Stimulated activated CD4-positive, alpha-beta T cell treated with anti-CD3 and anti-CD28 coated beads, Interleukin-1b, Interleukin-23, amount 100 ng/mL, for 4 hours (primary cell): ENCODE results near the gene ALG2.

Source experiments
- DNase-seq, 2 donors: peaks; one replicate each; pipeline ENCODE4 v3.0.0-alpha.2; 2020; ENCODE audit warnings: low read depth in 2 of 2

Gene ALG2

GRCh38 chr9:99172124-99173091 lies 49.3 kb downstream of the ALG2 start:
- DNase-seq: no peak

DNA sequence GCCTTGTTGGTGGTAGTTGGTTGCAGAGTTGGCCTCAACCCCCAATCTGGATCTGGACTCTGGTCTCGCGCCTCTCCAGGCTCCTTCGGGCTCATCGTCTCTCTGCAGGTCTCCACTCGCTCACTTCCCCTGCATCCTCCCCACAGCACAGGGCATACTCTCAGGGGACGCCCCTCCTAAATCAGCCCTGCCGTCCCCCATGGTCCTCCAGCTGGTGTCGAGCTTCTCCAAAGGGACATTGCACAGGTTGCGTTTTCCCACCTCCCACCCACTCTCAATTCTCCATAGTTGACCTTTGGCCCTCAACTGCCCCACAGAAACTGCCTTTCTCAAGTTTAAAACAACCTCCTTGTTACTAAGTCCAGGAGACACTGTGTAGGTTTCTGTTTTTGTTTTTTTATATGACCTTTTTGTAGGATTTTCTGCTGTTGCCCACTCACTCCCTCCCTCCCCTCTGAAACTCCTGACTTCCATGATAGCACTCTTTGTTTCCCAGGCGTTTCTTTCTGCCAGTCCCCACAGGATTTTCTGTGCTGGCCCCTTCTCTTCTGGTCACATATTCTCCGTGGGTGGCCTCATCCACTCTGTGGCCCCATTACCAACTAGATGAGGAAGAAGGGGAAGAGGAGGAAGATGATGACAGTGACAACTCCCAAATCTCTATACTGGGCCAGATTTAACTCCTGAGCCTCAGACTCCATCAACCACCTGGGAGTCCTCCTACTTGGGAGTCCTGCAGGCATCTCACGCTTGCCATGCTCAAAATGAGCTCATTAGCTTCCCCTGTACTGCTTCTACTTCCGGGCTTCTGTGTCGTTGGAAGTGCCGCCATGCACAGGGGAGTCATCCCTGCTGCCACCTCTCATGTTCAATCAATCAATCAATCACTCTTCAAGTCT lies 50.3 kb downstream of the ALG2 start:
- DNase-seq: no peak

DNA sequence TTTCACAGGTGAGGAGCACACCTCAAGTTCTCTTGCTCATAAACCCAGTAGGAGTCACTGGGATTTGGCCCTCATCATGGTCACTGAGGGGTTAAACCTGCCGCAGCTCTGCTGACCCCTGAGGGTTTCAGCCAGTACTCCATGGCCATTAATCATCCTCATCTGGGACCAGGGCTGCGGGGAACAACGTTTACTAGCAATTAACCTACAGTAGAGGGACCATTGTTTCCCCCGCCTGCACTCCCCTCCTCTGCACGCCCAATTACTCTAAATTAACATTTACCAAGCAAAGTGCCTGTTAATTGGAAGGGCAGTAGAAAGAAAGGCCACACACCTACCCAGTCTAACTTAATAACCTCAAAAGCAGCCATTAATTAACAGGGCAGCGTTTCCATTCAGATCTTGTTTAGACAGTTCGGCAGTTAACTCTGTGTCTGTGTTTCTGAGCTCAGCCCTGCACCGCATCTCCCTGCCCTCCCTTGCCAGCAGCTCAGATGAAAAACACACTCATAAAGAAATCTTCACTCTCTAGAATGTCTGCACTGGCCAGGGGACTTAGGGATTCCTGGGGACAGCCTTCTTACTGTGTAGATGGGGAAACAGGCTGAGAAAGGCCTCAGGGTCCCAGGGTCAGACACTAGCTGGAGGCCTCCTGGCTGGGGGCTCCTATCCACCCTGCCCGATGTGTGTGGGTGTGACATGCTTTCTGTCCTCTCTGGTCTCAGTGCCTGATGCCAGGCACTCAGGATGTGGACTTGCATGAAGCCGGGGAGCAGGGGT lies 51.6 kb downstream of the ALG2 start:
- no peak for DNase-seq

- DNase-seq: no peak
These were observed 52.7 kb downstream of the ALG2 start for GRCh38 chr9:99169086-99169485.

GRCh38 chr9:99167694-99168093 lies 54.0 kb downstream of the ALG2 start:
- no peak for DNase-seq

DNA sequence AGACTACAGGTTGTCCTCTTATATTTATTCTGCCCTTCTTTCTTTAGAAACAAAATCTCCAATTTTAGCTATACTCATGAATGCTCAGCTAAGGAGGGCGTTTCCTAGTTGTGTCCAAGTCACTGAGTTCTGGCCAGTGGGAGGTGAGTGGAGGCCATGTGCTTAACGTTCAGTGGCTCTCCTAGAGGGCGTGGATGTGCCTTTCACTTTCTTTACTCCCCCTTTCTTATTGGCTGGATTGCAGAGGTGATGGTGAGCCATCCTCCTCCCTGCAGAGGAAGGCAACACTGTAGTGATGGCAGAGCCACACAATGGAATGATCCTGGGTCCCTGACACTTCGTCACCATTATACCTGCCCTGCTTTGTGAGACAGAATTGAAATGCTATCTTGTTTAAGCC lies 54.6 kb downstream of the ALG2 start:
- no peak for DNase-seq
